ENCODE data around the gene UBE2J1. TPM values are rescaled to one million over a fixed set of nuclear protein-coding genes. Genes with fewer than 3 reads are reported as not detected.

UBE2J1 gene
- total RNA-seq, 1 donor from 2014 or later: 38.8 TPM

- DNase-seq (ENCODE audit: low spot score): no peak
Observed at GRCh38 chr6:89364586-89364985, 12.1 kb upstream of the UBE2J1 start.

DNA sequence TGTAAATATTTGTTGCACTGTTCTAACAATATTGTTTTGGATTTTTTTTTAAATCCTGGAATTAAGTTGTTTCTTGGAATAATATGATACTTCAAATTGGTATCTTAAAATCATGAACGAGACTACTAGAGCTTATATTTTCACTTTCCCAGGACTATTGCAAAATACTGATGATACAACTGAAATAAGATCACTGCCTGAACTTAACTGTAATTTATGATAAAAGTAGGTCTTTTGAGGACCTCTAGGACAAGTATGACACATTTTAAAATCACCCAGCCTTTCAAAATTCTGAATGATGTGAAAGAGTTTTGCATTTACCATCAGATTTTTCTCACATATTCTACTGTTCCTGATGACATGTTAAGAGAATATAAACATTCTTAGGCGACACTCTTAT is 8.6 kb upstream of the UBE2J1 start:
- no peak for DNase-seq (ENCODE audit: low spot score)

- no peak for DNase-seq (ENCODE audit: low spot score)
Observed at GRCh38 chr6:89360415-89360999, 8.0 kb upstream of the UBE2J1 start.

- DNase-seq (ENCODE audit: low spot score): no peak
Observed at GRCh38 chr6:89359561-89359960, 7.0 kb upstream of the UBE2J1 start.

GRCh38 chr6:89357390-89357789 is 4.9 kb upstream of the UBE2J1 start:
- no peak for DNase-seq (ENCODE audit: low spot score)

GRCh38 chr6:89356642-89357170 is 4.2 kb upstream of the UBE2J1 start:
- DNase-seq (ENCODE audit: low spot score): no peak

- no peak for DNase-seq (ENCODE audit: low spot score)
Observed at GRCh38 chr6:89355511-89356194, 3.1 kb upstream of the UBE2J1 start.

DNA sequence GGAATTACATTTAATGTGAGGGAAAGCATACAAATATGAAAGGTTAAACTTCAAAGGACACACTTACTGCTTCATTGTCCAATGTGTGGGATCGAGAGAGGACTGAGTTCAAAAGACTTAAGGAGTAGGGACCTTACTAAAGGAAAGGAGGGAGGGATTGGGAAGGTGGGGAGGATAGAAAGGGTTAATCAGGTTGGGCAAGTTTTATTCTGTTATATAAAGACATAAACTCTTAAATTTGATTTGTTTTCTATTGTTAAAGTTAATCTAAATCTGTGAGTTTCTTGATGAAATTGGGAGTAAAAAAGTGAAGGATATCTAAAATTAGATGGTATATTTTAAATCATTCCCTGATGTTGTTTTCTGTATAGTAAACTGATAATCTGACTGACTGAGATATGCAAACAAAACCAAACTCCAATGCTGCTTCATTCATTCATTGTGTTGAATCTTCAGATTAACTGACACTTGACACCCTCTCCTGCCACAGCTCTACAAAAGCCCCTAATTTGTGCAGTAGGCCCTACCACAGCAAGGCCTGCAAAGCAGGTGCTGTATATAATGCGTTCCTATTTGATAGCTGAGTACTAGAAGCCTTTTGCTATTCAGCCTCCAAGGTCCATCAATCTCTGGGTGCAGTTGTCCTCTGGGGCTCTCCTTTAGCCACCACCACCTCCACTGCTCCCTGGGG is 1.3 kb upstream of the UBE2J1 start:
- no peak for DNase-seq (ENCODE audit: low spot score)

- DNase-seq (ENCODE audit: low spot score): no peak
Observed at GRCh38 chr6:89353118-89353556, 615 bp upstream of the UBE2J1 start.

GRCh38 chr6:89351671-89352277 is 748 bp downstream of the UBE2J1 start:
- DNase-seq (ENCODE audit: low spot score): no peak

DNA sequence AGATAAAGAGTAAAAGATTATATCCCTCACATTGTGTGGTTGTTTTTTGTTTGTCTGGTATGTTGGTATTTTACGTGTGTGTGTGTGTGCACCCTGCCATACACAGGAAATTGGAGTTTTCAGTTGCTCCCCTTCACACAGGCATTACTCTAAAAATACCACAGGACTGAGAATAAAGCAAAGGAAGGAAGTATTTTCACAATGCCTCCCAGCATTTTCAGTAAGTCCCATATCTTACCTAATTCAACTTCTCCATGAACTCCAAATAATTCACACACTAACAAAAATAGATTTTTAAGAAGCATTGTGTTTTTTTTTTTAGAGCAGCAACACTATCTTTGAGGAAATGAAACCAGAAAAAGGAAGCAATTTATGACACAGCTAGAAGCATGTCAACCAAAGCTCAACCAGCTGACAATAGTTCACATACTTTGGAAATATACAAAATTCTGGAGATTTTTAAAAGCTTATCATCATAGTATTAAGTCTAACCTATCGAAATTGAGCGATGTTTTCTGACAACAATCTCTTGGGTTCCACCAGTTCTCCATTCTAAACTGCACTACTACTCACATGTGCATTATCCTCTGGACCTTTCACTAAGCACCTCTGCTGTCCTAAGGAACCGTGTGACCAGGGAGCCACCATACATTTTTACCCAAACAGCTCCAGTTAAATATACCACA is 2.1 kb downstream of the UBE2J1 start:
- DNase-seq (ENCODE audit: low spot score): no peak

DNA sequence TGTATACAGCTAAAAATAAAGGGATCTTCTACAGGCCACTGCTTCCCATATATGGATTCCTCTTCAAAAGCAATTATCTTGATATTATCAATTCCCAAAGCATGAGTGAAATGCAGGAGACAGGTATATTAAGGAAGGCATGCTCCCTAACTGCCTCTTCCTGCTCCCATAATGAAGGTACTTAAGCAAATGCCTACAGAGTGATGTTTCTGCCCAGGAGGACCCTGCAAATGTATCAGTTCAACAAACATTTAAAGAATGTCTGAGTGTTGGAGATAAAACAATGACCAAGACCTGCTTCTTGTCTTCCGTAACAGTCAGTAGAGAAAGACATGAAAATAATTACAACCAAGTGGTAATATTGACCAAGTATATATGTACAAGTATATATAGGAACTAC is 4.2 kb downstream of the UBE2J1 start:
- DNase-seq (ENCODE audit: low spot score): no peak

GRCh38 chr6:89347825-89348224 is 4.7 kb downstream of the UBE2J1 start:
- no peak for DNase-seq (ENCODE audit: low spot score)

DNA sequence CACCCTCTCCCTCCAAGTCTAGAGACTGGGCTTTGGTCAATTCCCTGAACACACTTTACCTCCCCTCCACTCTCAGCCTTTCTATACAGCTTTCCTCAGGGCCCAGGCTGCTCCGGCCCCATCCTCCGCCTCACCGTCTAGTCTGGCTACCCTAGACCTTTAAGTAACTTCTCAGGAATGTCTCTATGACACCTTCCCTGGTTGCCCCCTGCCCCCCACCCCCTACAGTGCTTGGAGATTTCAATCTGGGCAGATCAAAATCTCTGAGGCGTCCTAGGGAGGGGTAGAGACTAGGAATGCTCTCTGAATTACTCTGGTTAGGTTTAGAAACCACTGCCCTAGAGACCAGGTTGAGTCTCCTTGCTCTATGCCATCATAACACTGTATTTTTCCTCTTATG is 6.1 kb downstream of the UBE2J1 start:
- no peak for DNase-seq (ENCODE audit: low spot score)

DNA sequence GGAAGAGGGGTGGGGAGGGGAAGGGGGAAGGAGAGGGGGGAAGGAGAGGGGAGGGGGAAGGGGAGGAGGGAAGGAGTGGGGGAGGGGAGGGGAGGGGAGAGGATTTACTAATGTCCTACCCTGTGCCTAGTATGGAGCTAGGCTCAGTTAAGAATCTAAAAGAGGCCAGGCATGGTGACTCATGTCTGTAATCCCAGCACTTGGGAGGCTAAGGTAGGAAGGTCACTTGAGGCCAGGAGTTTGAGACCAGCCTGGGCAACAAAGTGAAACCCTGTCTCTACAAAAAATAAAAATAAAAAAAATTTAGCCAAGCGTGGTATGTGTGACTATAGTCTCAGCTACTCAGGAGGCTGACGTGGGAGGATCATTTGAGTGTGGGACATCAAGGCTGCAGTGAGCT is 13.0 kb downstream of the UBE2J1 start:
- DNase-seq (ENCODE audit: low spot score): no peak

DNA sequence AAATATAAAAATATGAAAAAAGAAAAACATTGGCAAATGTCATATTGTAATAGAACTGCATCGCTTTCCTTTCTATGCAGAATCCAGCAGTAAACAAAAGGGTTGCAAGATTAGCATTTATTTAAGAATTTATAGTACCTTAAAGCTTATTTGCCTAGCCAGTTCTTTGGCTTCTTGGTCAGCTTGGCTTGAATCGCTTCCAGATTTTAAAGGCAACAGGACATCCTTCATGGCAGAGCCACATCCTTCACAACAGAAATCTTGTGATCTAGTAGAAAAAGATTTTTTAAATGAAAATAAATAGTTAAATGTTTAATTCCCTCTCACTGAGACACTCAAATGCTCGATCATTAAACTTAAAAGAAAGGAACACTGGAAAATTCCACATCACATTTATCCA is 17.4 kb downstream of the UBE2J1 start:
- no peak for DNase-seq (ENCODE audit: low spot score)

DNA sequence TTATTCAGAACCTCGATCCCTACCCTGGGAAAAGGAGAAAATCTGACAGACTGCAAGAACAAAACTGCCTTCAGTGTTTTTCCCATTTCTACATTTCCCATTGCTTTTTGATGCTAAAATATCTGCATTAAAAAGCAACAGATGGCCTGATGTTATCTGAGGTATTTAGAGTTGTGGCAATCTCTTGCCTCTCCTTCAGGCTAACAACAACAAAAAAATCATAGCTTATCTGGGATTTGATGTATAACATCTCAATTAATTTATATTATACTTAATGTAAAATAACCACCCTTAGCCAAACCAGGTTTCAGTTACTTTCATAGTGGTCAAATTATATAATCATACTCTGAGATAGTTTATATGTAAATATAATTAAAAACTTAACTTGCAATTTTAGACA is 21.6 kb downstream of the UBE2J1 start:
- no peak for DNase-seq (ENCODE audit: low spot score)

GRCh38 chr6:89328976-89329375 is 23.5 kb downstream of the UBE2J1 start:
- no peak for DNase-seq (ENCODE audit: low spot score)

GRCh38 chr6:89324304-89324703 is 28.2 kb downstream of the UBE2J1 start:
- no peak for DNase-seq (ENCODE audit: low spot score)

GRCh38 chr6:89323511-89323971 is 29.0 kb downstream of the UBE2J1 start:
- no peak for DNase-seq (ENCODE audit: low spot score)

DNA sequence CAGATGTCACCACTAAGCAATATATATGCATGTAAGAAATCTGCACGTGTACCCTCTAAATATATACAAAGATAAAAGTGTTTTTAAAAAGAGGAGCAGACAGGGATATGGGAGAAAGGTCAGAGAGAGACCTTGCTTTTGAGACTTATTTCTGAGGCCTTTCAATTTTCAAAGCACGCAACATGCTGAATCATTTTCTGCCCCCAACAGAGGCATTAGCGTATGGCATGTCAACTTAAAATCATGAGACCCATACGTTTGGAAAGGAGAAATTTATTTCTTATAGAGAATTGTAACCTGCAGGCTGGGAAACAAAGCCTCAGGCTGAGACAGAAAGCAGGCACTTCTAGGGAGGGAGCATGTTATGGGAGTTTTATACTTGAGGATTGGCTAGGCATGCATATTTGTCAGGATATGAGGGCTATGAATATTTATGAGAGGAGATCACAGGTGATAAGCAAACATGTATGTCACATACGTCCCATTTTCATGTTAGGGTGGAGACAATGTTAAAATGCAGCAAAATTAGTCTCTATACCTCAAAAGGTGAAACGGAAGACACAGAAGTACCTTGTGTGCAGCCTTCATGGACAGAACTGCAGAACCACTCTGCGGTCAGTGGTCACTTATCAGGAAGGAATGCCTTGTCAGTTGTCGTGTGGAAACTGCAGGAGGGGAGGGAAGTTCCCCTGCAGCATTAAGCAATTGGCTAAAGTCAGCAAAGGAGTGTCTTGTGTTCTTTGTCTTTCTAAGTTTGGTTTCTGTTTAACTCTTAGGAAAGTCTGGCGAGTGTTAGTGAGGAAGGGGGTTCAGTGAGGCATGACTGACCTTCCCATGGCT is 31.2 kb downstream of the UBE2J1 start:
- DNase-seq (ENCODE audit: low spot score): no peak
